T-helper 2 cell (primary cell): ENCODE measurements around the gene FAM161A.

ENCODE experiments used
- DNase-seq, 5 experiments: peaks; one replicate each; pipeline versions ENCODE4 v3.0.0 to v3.0.0-alpha.2; 2012 to 2022

The FAM161A gene

DNA sequence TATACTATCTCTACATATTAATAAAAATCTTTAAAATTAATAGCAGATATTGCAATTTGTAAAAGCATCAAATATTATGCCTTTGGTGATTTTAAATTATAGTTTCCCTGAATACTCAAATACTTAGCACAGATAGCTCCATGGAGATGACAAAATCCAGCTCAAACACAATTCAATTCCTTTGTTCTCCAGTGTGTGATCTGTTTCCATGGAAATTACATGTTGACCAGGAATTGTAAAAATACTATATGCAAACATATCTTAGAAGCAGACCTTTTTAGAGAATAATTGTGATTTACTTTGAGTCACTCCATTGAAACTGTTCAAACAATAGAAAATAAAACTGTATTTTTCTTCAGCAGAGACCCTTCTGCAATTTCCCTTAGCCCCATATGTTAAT, 68.3 kb downstream of the FAM161A start:
- no peak for DNase-seq

DNA sequence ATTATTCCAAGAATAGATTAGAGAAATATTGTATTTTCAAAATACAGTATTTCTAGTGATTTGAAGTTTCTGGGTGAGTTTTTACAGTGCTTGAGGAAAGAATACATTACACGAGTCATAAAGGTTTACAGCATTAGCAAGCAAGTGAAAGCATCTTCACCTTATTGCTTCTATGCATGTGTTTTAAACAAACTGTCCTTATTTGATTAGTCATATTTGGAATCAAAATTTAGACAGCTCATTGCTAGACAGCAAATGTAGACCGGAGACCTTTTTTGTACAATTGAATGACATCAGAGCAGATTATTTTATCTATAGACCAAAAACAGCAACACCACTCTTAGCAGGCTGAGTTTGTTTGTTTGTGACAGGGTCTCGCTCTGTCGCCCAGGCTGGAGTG, 69.2 kb downstream of the FAM161A start:
- peak in 1 of 5 experiments; percentile 27 for DNase-seq

DNA sequence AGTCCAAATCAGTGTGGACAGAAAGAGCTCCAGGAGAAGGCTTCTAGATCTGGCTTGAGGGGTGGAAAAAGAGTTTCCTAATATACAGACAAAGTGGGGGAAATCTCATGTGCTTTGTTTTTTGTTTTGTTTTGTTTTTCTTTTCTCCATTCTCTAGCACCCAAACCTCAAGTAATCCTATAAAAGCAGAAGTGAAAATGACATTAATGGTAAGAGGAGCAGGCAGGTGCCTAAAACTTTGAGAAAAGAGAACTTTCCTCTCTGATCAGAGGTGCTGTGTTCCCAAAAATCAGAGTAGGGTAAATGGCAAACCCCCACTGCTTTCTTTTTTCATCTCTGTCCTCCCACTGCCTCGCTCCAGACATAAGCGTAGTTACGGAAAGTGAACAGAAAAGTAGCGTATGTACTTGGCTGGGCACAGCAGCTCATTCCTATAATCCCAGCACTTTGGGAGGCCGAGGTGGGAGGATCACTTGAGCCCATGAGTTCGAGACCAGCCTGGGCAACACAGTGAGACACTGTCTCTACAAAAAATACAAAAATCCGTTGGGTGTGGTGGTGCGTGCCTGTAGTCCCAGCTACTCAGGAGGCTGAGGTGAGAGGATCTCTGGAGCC, 77.8 kb downstream of the FAM161A start:
- no peak for DNase-seq
